ENCODE data around the gene EPHA6.
"Not testable (repeated sequence)": the region's sequence is repeated elsewhere in the genome, so short reads cannot be mapped to it uniquely, and the experiment has no call there.

EPHA6 gene

GRCh38 chr3:97579365-97579764 lies 765.0 kb downstream of the EPHA6 start:
- DNase-seq (ENCODE audit: low read depth in 3 of 3, low spot score in 1 of 3), result no peak

DNA sequence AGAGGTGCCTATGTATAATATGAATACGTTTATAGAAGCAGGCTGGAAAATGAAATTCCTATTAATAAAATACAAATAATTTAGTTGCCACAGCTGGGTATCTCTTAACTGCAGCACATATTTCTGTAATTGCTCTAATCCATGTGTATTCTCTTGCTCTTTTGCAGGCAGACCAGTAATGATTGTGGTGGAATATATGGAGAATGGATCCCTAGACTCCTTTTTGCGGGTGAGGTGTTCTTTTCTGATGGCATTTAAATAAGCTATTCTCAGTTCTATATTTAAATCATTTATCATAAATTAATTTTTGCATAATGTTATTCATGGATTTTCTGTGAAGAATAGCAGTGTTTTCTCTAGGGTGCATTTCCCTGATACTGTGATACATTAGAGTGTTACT lies 796.2 kb downstream of the EPHA6 start:
- no peak for DNase-seq (ENCODE audit: low read depth in 3 of 3, low spot score in 1 of 3)

- DNase-seq (ENCODE audit: low read depth in 3 of 3, low spot score in 1 of 3), result no peak
Measured at GRCh38 chr3:97612632-97613031, 798.2 kb downstream of the EPHA6 start.

GRCh38 chr3:97613139-97613538 lies 798.7 kb downstream of the EPHA6 start:
- DNase-seq (ENCODE audit: low read depth in 3 of 3, low spot score in 1 of 3), result no peak

DNA sequence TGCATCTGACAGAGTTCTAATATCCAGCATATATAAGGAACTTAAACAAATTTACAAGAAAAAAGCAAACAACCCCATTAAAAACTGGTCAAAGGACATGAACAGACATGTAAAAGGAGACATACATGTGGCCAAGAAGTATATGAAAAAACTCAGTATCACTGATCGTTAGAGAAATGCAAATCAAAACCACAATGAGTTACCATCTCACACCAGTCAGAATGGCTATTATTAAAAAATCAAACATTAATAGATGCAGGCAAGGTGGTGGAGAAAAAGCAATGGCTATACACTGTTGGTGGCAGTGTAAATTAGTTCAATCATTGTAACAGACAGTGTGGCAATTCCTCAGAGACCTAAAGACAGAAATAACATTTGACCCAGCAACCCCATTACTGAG lies 806.1 kb downstream of the EPHA6 start:
- not testable (repeated sequence) for DNase-seq (ENCODE audit: low read depth in 3 of 3, low spot score in 1 of 3)

GRCh38 chr3:97636465-97636864 lies 822.1 kb downstream of the EPHA6 start:
- DNase-seq (ENCODE audit: low read depth in 3 of 3, low spot score in 1 of 3), result no peak

- no peak for DNase-seq (ENCODE audit: low read depth in 3 of 3, low spot score in 1 of 3)
Measured at GRCh38 chr3:97646932-97647331, 832.5 kb downstream of the EPHA6 start.

- DNase-seq (ENCODE audit: low read depth in 3 of 3, low spot score in 1 of 3), result no peak
Measured at GRCh38 chr3:97647441-97647982, 833.1 kb downstream of the EPHA6 start.

DNA sequence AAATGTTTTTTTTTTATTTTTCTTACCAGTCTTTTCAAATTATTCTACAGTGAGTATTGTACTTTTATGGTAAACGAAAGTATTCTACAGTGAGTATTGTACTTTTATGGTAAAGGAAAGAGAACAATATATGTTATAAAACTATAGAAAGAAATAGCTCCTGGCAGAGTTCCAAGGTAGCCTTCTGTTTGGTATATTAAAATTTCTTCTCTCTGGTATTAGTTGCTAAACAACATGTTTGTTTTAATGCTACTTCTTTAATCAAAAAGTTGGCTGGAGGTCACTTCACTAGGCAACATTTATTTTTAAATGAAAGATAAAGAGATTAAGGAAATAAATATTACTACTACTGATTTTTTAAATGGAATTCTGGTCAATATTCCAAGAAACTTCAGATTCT lies 841.6 kb downstream of the EPHA6 start:
- DNase-seq (ENCODE audit: low read depth in 3 of 3, low spot score in 1 of 3), result no peak

GRCh38 chr3:97656638-97657037 lies 842.2 kb downstream of the EPHA6 start:
- no peak for DNase-seq (ENCODE audit: low read depth in 3 of 3, low spot score in 1 of 3)

DNA sequence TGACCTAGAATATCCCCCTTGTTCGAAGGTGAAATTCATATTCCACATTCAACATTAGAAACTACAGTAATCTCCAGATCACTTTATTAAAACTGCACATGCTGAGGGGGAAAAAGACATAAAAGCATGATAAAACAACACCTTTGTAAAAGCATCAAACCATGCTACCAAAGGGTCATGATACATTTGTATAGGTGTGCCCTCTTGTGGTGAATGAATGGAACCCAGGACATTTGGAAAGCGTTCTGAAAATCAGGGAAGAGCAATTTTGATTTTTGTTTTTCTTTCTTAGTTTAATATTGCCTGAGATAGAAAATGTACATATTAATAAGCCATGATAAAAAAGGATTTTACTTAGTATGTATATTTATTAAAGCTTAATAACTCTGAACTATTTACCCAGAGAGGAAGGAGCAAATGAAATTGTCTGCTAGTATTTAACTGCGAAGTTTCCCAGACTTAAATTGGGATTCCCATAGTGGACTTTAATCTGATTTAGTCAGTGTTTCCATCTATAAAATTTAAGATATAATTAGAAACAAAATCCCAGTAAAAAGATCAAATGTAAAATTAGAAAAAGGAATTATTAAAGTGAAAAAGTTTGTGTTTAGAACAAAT lies 844.4 kb downstream of the EPHA6 start:
- no peak for DNase-seq (ENCODE audit: low read depth in 3 of 3, low spot score in 1 of 3)

GRCh38 chr3:97662264-97662663 lies 847.9 kb downstream of the EPHA6 start:
- no peak for DNase-seq (ENCODE audit: low read depth in 3 of 3, low spot score in 1 of 3)

- no peak for DNase-seq (ENCODE audit: low read depth in 3 of 3, low spot score in 1 of 3)
Measured at GRCh38 chr3:97662762-97663161, 848.4 kb downstream of the EPHA6 start.

DNA sequence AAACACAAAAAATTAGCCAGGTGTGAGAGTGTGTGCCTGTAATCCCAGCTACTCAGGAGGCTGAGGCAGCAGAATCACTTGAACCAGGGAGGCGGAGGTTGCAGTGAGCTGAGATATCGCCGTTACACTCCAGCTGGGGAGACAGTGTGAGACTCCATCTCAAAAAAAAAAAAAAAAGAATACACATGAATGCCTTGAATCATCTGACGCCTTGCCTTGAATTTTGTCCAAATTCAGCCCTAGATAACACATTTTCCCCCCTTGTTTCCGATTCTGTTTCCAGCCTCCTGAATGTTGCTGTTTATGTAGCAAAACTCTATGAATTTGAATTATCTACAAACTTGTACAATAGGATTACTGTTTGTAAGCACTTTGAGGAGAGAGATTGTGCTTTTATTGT lies 851.5 kb downstream of the EPHA6 start:
- DNase-seq (ENCODE audit: low read depth in 3 of 3, low spot score in 1 of 3), result no peak

DNA sequence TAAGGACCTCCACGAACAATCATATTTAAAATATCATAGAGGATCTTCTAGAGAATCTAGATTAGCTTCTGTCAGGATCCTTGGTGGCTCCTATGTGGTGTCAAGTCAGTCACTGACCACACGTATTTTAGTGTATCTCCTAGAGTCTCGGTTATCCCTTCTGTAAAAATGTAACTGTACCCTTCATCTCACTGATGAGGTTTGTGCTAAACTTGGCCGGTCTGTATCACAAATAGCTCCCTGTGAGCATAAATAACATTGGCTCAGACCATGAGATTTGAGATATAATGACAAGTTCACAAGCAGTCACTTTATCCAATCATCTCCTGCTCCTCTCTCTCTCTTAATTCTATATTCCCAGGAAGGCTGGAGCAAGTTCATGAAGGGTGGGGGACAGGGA lies 856.6 kb downstream of the EPHA6 start:
- DNase-seq (ENCODE audit: low read depth in 3 of 3, low spot score in 1 of 3), result no peak

DNA sequence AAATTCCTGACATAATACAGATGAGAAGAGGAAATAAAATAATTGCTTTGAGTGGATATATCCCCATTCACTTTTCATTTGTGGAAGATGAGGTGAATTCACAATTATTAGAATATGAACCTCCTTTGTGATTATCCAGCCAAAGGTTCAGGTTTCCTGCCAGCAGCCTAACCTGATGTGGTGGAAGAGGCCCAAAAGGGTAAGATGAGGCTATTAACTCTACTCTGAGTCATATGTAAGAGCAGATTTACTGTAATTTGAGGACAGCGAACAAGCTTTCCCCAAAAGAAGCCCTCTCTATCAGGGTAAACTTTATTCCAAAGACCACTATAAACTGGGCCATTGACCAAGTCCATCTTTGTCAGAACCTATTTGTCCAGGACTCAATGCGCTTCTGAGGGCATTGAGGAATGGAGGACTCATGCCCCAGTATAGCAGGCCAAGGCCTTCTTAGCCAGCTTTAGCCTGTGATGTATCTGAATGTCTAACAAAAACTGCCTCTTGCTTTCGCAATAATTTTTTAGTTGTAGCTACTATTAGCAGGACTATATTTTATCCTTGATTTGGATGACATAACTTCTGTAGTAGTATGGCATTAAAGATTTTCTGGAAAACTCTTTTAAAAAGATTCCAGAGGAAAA lies 859.1 kb downstream of the EPHA6 start:
- no peak for DNase-seq (ENCODE audit: low read depth in 3 of 3, low spot score in 1 of 3)

DNA sequence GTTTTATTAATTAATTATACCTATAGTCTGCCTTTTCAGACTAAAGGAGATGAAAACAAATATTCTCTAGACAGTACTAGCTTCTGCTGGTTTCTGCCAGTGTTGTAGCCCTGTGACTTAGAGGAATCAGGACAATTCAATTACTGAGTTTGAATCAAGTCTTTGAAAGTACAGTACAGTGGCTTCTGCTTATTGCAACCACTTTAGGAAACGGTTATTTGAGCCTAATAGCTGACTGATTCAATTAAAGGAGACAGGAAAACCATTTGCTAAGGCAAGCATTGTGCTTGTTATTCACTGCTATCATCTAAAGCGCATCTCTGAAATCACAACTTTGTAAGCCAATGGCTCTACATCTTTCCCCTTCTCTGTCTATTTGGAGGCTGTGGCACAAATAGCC lies 860.1 kb downstream of the EPHA6 start:
- DNase-seq (ENCODE audit: low read depth in 3 of 3, low spot score in 1 of 3), result no peak

DNA sequence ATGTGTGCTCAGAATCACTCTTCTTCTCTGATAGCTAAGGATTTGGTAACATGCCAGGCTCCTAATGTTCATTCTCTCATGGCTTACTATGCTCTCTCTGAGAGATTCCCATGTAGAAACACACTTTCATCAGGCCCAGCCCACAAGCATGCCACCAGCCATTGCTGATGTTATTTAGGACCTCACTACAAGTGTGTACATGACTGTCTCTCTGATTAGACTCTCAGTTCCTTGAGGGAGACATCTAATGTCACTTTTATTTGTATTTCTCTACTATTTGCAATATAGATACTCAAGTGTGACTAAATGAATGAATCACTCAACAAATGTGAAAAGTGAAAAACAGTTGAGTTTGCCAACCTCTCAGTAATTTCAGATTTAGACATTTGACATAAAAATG lies 865.8 kb downstream of the EPHA6 start:
- no peak for DNase-seq (ENCODE audit: low read depth in 3 of 3, low spot score in 1 of 3)

- DNase-seq (ENCODE audit: low read depth in 3 of 3, low spot score in 1 of 3), result no peak
Measured at GRCh38 chr3:97680696-97681095, 866.3 kb downstream of the EPHA6 start.

- no peak for DNase-seq (ENCODE audit: low read depth in 3 of 3, low spot score in 1 of 3)
Measured at GRCh38 chr3:97684490-97684889, 870.1 kb downstream of the EPHA6 start.

- no peak for DNase-seq (ENCODE audit: low read depth in 3 of 3, low spot score in 1 of 3)
Measured at GRCh38 chr3:97686258-97686657, 871.9 kb downstream of the EPHA6 start.

GRCh38 chr3:97687734-97688133 lies 873.3 kb downstream of the EPHA6 start:
- no peak for DNase-seq (ENCODE audit: low read depth in 3 of 3, low spot score in 1 of 3)

DNA sequence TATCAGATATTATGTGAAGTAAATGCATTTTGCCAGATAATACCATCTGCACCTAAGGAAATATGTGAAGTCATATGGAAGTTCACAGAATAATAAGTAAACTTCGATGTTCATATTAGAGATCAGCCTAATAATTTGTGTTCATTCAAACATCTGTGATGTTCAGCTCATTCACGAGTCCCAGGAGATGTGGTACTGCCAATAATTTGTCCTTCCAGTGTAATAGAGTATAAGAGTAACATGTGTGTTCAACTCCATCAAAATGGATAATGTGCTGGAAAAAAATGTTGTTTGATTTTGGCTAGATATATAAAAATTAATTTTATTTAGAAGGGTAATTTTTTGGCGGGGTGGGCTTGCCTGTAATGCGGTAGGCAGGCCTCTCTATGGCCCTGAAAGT lies 874.7 kb downstream of the EPHA6 start:
- no peak for DNase-seq (ENCODE audit: low read depth in 3 of 3, low spot score in 1 of 3)
